ENCODE measurements around the gene PLXND1.

- TF ChIP-seq CTCF (IDR thresholded peaks at IDR 0.05) = no peak
- TF ChIP-seq POLR2A (IDR thresholded peaks at IDR 0.05) = no peak
Measured at GRCh38 chr3:129549006-129549800, 57.3 kb downstream of the PLXND1 start.
